OCI-LY7 (cell line): ENCODE results near the gene SMG6. TPM values are rescaled to one million over a fixed set of nuclear protein-coding genes. Genes with fewer than 3 reads are reported as not detected.

Experiments
- BruUV-seq: library from RNA; stranded (reverse); fragments of 400-500 nt; replicated peaks from 2 replicates; lab custom pipeline; 2021; lab: Mats Ljungman, UMichigan
- CTCF ChIA-PET: fragments of 300-600 bp; sonication (Branson Sonifier 250); formaldehyde crosslinking; loops from one replicate; lab custom pipeline; 2022; ENCODE audit warnings: antibody characterized with exemption; ENCODE audit not compliant: unreplicated experiment; lab: Charles Lee
- POLR2A ChIA-PET: fragments of 300-600 bp; sonication (Branson Sonifier 250); formaldehyde crosslinking; loops from one replicate; lab custom pipeline; 2022; ENCODE audit warnings: antibody characterized with exemption; lab: Charles Lee
- DNase-seq: peaks from one replicate; pipeline ENCODE4 v3.0.0-alpha.2; 2015; ENCODE audit warnings: low spot score
- H2AFZ ChIP-seq: fragments of 200-600 bp; sonication (generic), shearing (Covaris generic); 2 replicates; pipeline ENCODE4 v1.6.1; 2014; ENCODE audit warnings: mild to moderate bottlenecking, antibody characterized with exemption, low read length, moderate library complexity
- H3K27ac ChIP-seq: fragments of 200-600 bp; sonication (generic); 2 replicates; pipeline ENCODE4 v1.5.1; 2014; ENCODE audit warnings: mixed run types, low read depth, mild to moderate bottlenecking, moderate library complexity, low read length, inconsistent platforms; ENCODE audit not compliant: poor library complexity, severe bottlenecking
- H3K36me3 ChIP-seq: fragments of 200-600 bp; sonication (generic); 2 replicates; pipeline ENCODE4 v1.6.1; 2014; ENCODE audit warnings: mild to moderate bottlenecking, antibody characterized with exemption, low read length, moderate library complexity, mixed read lengths; ENCODE audit not compliant: insufficient read depth
- H3K4me1 ChIP-seq: fragments of 200-600 bp; sonication (generic); 2 replicates; pipeline ENCODE4 v1.5.1; 2014; ENCODE audit warnings: mild to moderate bottlenecking, low read length; ENCODE audit not compliant: insufficient read depth, poor library complexity, severe bottlenecking
- H3K4me2 ChIP-seq: fragments of 200-600 bp; sonication (generic); 2 replicates; pipeline ENCODE4 v1.6.1; 2014; ENCODE audit warnings: mild to moderate bottlenecking, low read length
- H3K4me3 ChIP-seq: fragments of 200-600 bp; sonication (generic); 2 replicates; pipeline ENCODE4 v1.5.1; 2014; ENCODE audit warnings: mild to moderate bottlenecking, low read depth, low read length; ENCODE audit not compliant: poor library complexity, severe bottlenecking
- H3K79me2 ChIP-seq: fragments of 200-600 bp; sonication (generic); 2 replicates; pipeline ENCODE4 v1.6.1; 2016; ENCODE audit warnings: low read depth, mild to moderate bottlenecking, low read length, moderate library complexity, mixed read lengths; ENCODE audit not compliant: insufficient read depth
- H3K9me2 ChIP-seq: fragments of 200-600 bp; sonication (generic); 2 replicates; pipeline ENCODE4 v1.6.1; 2016; ENCODE audit warnings: mild to moderate bottlenecking, low read length, mixed read lengths; ENCODE audit not compliant: insufficient read depth
- H3K9me3 ChIP-seq: fragments of 200-600 bp; sonication (generic); 2 replicates; pipeline ENCODE4 v1.6.1; 2014; ENCODE audit warnings: mild to moderate bottlenecking, mixed run types, low read length, mixed read lengths
- H4K20me1 ChIP-seq: fragments of 200-600 bp; sonication (generic); 2 replicates; pipeline ENCODE4 v1.6.1; 2014; ENCODE audit warnings: mild to moderate bottlenecking, antibody characterized with exemption, low read length, moderate library complexity, mixed read lengths; ENCODE audit not compliant: insufficient read depth
- CTCF ChIP-seq: fragments of 200-600 bp; sonication (generic); conservative IDR thresholded peaks from 2 replicates; pipeline ENCODE4 v1.5.1; 2014; ENCODE audit warnings: mild to moderate bottlenecking, antibody characterized with exemption, low read length, moderate library complexity, mixed read lengths
- EZH2phosphoT487 ChIP-seq: fragments of 200-600 bp; sonication (generic); IDR thresholded peaks from 2 replicates; pipeline ENCODE4 v1.6.1; 2018; ENCODE audit warnings: low read depth, borderline replicate concordance, mild to moderate bottlenecking, mixed run types, antibody characterized with exemption, low read length, moderate library complexity, mixed read lengths
- intact Hi-C: fragments of 100-400 bp; cut with micrococcal nuclease; formaldehyde crosslinking; loops from one replicate; pipeline ENCODE4 v1.10.0; 2022; ENCODE audit not compliant: unreplicated experiment
- total RNA-seq, 2 experiments: library from RNA; depleted of rRNA in 1 of 2; stranded (reverse); fragments of >200 nt in 1 of 2; shearing (Covaris generic) in 1 of 2; gene quantifications; 2 replicates each; pipeline ENCODE4 v1.2.3, GENCODE V29; 2014 to 2022

The SMG6 gene
- total RNA-seq, 2 experiments from 2014 or later = 12.5 to 17.8 TPM

- H3K4me2 ChIP-seq = no peak overlapping the region
- no peaks in the 10 kb centered on the region for H3K79me2 ChIP-seq
- CTCF ChIA-PET = no interaction called here
- TF ChIP-seq CTCF = no peak
- no peak for TF ChIP-seq EZH2phosphoT487
- POLR2A ChIA-PET = no interaction called here
- no peak overlapping the region for H2AFZ ChIP-seq
- no peaks in the 10 kb centered on the region for H3K9me3 ChIP-seq
- no peak for DNase-seq
- intact Hi-C loops = no loop called here
- H3K36me3 ChIP-seq = peaks cover 6% of the 10 kb centered on the region; the same call in 1 of the 2 replicates
- BruUV-seq = no TSS peak
- H3K27ac ChIP-seq = no peak overlapping the region
- H3K4me1 ChIP-seq = no peaks in the 10 kb centered on the region
- no peaks in the 10 kb centered on the region for H3K9me2 ChIP-seq
- H3K4me3 ChIP-seq = no peak overlapping the region
- H4K20me1 ChIP-seq = no peaks in the 10 kb centered on the region
Measured at GRCh38 chr17:2186937-2187336, 116.6 kb downstream of the SMG6 start.

GRCh38 chr17:2184993-2185931 is 118.3 kb downstream of the SMG6 start:
- H3K27ac ChIP-seq = no peak overlapping the region
- H3K36me3 ChIP-seq = peaks cover 6% of the 10 kb centered on the region; the same call in 1 of the 2 replicates
- no peak overlapping the region for H3K4me3 ChIP-seq
- no peak overlapping the region for H3K4me2 ChIP-seq
- no peaks in the 10 kb centered on the region for H3K79me2 ChIP-seq
- H3K4me1 ChIP-seq = no peaks in the 10 kb centered on the region
- no peak overlapping the region for H2AFZ ChIP-seq
- H4K20me1 ChIP-seq = no peaks in the 10 kb centered on the region
- H3K9me3 ChIP-seq = no peaks in the 10 kb centered on the region
- H3K9me2 ChIP-seq = no peaks in the 10 kb centered on the region
- intact Hi-C loops = no loop called here
- TF ChIP-seq EZH2phosphoT487 = no peak
- no peak for TF ChIP-seq CTCF
- DNase-seq = no peak
- ChIA-PET CTCF (no interaction called here), POLR2A (interaction anchor here (0.6 kb wide), 1 partner anchor 25 kb away, joined by 3 read pairs; no protein-coding TSS in a partner anchor)
- no TSS peak for BruUV-seq

- Histone ChIP-seq H3K9me2 (no peaks in the 10 kb centered on the region), H3K79me2 (no peaks in the 10 kb centered on the region), H4K20me1 (no peaks in the 10 kb centered on the region), H3K4me1 (no peaks in the 10 kb centered on the region), H3K4me2 (no peak overlapping the region), H2AFZ (no peak overlapping the region), H3K4me3 (no peak overlapping the region), H3K9me3 (no peaks in the 10 kb centered on the region), H3K27ac (no peak overlapping the region), H3K36me3 (peaks cover 6% of the 10 kb centered on the region; the same call in 1 of the 2 replicates)
- POLR2A ChIA-PET = no interaction called here
- CTCF ChIA-PET = no interaction called here
- no peak for DNase-seq
- intact Hi-C loops = no loop called here
- no TSS peak for BruUV-seq
- no peak for TF ChIP-seq CTCF
- no peak for TF ChIP-seq EZH2phosphoT487
Measured at GRCh38 chr17:2183346-2183745, 120.2 kb downstream of the SMG6 start.
